Activated naive CD8-positive, alpha-beta T cell (primary cell): ENCODE measurements around the gene HIPK2.

Source experiments
- H3K27ac Mint-ChIP-seq: one replicate; pipeline ENCODE4 v1.8.0; 2021; ENCODE audit warnings: mixed read lengths
- H3K27me3 Mint-ChIP-seq: one replicate; pipeline ENCODE4 v1.8.0; 2021; ENCODE audit warnings: mixed read lengths
- H3K36me3 Mint-ChIP-seq: one replicate; pipeline ENCODE4 v1.8.0; 2021; ENCODE audit warnings: mixed read lengths
- H3K4me1 Mint-ChIP-seq: one replicate; pipeline ENCODE4 v1.8.0; 2021; ENCODE audit warnings: low read depth, mixed read lengths
- H3K4me3 Mint-ChIP-seq: one replicate; pipeline ENCODE4 v1.8.0; 2021; ENCODE audit warnings: mild to moderate bottlenecking, mixed read lengths
- H3K9me3 Mint-ChIP-seq: one replicate; pipeline ENCODE4 v1.8.0; 2021; ENCODE audit warnings: low read depth, mixed read lengths

Gene HIPK2

DNA sequence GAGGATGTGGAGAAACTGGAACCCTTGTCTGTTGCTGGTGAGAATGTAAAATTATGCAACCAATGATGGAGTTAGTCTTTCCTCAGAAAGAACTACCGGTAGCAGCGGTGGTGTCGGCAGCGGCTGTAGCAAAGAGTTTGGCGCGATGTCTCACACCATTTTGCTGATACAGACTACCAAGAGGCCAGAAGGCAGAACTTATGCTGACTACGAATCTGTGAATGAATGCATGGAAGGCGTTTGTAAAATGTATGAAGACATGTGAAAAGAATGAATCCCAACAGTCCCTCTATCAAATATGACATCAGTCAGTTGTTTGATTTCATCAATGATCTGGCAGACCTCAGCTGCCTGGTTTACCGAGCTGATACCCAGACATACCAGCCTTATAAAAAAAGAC, 243.7 kb downstream of the HIPK2 start:
- Mint-ChIP-seq H3K4me3 (no peak overlapping the region), H3K36me3 (peaks cover 3% of the 10 kb centered on the region), H3K4me1 (no peaks in the 10 kb centered on the region), H3K27me3 (no peaks in the 10 kb centered on the region), H3K27ac (no peak overlapping the region), H3K9me3 (no peaks in the 10 kb centered on the region)

GRCh38 chr7:139532636-139533155, 245.1 kb downstream of the HIPK2 start:
- Mint-ChIP-seq H3K4me1 (no peaks in the 10 kb centered on the region), H3K27ac (no peak overlapping the region), H3K4me3 (no peak overlapping the region), H3K9me3 (no peaks in the 10 kb centered on the region), H3K27me3 (no peaks in the 10 kb centered on the region), H3K36me3 (peaks cover 3% of the 10 kb centered on the region)

GRCh38 chr7:139531094-139531493, 246.7 kb downstream of the HIPK2 start:
- Mint-ChIP-seq H3K36me3 (peaks cover 3% of the 10 kb centered on the region), H3K4me3 (no peak overlapping the region), H3K27me3 (no peaks in the 10 kb centered on the region), H3K4me1 (peaks cover 3% of the 10 kb centered on the region), H3K27ac (no peak overlapping the region), H3K9me3 (no peaks in the 10 kb centered on the region)

GRCh38 chr7:139526578-139527544, 250.9 kb downstream of the HIPK2 start:
- no peak overlapping the region for H3K4me3 Mint-ChIP-seq
- H3K36me3 Mint-ChIP-seq = peaks cover 4% of the 10 kb centered on the region
- H3K4me1 Mint-ChIP-seq = peaks cover 5% of the 10 kb centered on the region
- H3K27ac Mint-ChIP-seq = no peak overlapping the region
- H3K27me3 Mint-ChIP-seq = peaks cover 18% of the 10 kb centered on the region
- H3K9me3 Mint-ChIP-seq = no peaks in the 10 kb centered on the region

- Mint-ChIP-seq H3K4me3 (peak overlapping the region; percentile 35), H3K36me3 (peaks cover 3% of the 10 kb centered on the region), H3K4me1 (peaks cover 5% of the 10 kb centered on the region), H3K27ac (no peak overlapping the region), H3K9me3 (no peaks in the 10 kb centered on the region), H3K27me3 (peaks cover 21% of the 10 kb centered on the region)
These were observed 252.0 kb downstream of the HIPK2 start for GRCh38 chr7:139525750-139526149.

- peaks cover 21% of the 10 kb centered on the region for H3K27me3 Mint-ChIP-seq
- H3K4me1 Mint-ChIP-seq = peaks cover 5% of the 10 kb centered on the region
- no peaks in the 10 kb centered on the region for H3K9me3 Mint-ChIP-seq
- H3K36me3 Mint-ChIP-seq = peaks cover 3% of the 10 kb centered on the region
- peak overlapping the region; percentile 35 for H3K4me3 Mint-ChIP-seq
- no peak overlapping the region for H3K27ac Mint-ChIP-seq
These were observed 252.6 kb downstream of the HIPK2 start for GRCh38 chr7:139525239-139525638.

DNA sequence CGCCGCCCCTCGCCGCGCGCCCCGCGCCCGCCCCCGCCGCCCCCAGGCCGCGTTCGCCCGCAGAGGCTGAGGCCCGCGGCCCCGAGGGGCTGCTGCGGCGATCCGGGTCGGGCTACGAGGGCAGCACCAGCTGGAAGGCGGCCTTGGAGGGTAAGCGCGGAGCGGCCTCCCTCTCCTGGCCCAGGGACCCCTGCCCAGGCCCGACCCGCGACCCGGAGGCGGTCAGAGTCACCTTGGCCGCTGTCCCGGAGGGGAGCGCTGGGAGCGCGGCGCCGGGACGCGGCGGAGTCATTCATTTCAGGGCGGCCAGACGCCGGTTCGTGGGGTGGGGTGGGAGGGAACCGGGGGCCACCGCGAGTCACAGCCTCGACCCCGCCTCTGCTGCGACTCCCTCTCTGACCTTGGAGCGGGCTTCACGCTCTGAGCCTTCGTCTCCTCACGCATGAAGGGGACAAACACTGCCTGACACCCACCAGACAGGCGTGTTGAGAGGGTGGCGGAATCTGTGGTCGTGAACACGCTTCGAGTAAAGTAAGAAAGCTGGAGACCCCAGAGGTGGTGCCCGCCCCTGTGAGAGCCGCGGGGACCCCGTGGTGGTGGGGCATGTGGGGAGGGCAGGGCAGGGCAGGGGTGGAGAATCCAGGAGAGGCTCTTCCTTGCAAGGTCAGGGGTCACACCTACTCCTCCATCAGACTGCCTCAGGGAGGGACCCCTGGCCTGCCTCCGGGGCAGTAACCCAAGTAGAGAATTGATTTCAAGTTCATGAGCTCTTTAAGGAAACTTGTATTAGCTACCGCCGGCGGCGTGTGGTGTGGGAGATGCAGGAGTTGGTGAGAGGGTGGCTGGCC, 253.6 kb downstream of the HIPK2 start:
- Mint-ChIP-seq H3K27ac (no peak overlapping the region), H3K27me3 (peaks cover 21% of the 10 kb centered on the region), H3K4me3 (no peak overlapping the region), H3K4me1 (peaks cover 5% of the 10 kb centered on the region), H3K9me3 (no peaks in the 10 kb centered on the region), H3K36me3 (peaks cover 3% of the 10 kb centered on the region)

DNA sequence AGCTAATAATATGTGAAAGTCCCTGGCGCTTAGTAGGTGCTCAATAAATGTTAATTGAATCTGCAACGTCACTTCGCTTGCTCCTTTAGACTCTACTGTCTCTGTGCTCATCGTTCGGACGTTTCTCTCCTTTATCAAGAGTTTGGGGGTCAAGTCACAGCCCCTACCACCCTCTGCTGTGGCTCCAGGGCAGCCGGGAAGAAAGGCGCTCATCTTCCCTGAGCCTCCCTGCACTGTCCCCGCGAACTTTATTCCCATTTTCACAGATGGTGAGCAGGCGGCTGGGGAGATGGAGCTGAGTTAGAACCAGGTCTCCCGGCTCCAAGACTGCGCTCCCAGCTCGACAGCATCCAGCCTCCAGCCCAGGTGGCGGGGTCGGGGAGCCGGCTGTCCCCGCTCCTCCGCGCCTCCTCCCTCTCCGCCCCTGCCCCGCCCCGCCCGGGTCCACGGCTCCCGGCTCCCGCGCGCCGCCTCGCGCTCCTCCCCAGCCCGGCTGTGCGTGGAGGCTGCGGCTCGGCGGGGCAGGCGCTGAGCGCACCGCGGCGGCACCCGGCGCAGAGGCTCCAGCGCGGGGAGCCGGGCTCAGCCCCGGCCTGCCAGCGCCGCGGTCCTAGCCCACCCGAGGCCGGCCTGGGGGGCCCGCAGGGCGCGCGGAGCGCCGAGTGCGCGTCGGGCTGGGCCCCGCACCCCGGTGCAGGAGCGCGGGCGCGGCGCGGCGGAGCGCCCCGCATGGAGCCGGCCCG, 254.4 kb downstream of the HIPK2 start, which contains the start of gene CLEC2L:
Gene CLEC2L (plus strand): TSS at position 487 of the 743 bp plus-strand sequence. CDS start 243 bp downstream, at position 730.
- Mint-ChIP-seq H3K36me3 (peaks cover 3% of the 10 kb centered on the region), H3K4me3 (peak within 1 kb of the TSS; percentile 64), H3K27me3 (peaks cover 21% of the 10 kb centered on the region), H3K4me1 (peaks cover 5% of the 10 kb centered on the region), H3K9me3 (no peaks in the 10 kb centered on the region), H3K27ac (no peak within 1 kb of the TSS)

GRCh38 chr7:139522830-139523198, 255.0 kb downstream of the HIPK2 start:
- peaks cover 3% of the 10 kb centered on the region for H3K36me3 Mint-ChIP-seq
- H3K27ac Mint-ChIP-seq = no peak overlapping the region
- peaks cover 21% of the 10 kb centered on the region for H3K27me3 Mint-ChIP-seq
- no peaks in the 10 kb centered on the region for H3K9me3 Mint-ChIP-seq
- peaks cover 5% of the 10 kb centered on the region for H3K4me1 Mint-ChIP-seq
- H3K4me3 Mint-ChIP-seq = no peak overlapping the region

DNA sequence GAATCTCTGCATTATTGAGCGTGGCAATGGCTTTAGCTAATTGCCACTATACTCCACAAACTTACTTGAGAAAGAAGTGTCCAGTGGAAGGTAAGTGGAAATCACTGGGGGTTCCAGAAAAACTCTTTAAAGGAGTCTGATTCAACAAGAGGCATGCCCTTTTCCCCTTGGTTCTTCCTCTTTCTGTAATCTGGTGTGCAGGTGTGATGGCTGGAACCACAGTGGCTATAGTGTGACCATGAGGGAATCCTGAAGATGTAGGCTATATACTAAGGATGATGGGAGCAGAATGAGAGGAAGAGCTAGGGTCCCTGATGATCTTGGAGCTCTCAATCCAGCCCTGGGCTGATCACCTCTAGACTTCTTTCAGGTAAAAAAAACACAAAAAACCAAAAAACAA, 256.4 kb downstream of the HIPK2 start:
- H3K9me3 Mint-ChIP-seq = no peaks in the 10 kb centered on the region
- peaks cover 2% of the 10 kb centered on the region for H3K4me1 Mint-ChIP-seq
- no peak overlapping the region for H3K4me3 Mint-ChIP-seq

DNA sequence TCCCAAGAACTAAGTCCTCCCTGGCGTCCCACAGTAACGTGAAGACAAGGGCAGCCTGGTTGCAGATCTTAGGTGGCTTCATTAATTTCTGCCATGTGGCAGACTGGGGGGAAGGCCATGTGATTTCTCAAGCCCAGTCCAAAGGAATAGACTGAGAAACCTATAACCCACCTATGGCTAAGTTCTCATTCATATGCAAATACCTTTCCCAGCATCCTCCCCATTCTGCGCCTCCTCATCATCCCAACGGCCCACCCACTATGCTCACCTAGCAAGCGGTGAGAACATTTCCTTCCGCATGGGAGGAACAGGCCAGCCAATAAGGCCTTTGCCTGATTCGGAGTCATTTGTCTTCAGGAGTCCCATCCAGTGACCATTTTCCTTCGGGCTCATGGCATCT, 262.5 kb downstream of the HIPK2 start:
- Mint-ChIP-seq H3K27me3 (no peaks in the 10 kb centered on the region), H3K27ac (no peak overlapping the region), H3K4me3 (no peak overlapping the region), H3K9me3 (no peaks in the 10 kb centered on the region), H3K36me3 (no peaks in the 10 kb centered on the region), H3K4me1 (no peaks in the 10 kb centered on the region)

More for the DNA sequence above, 256.4 kb downstream of the HIPK2 start:
- Mint-ChIP-seq H3K36me3 (peaks cover 3% of the 10 kb centered on the region), H3K27ac (no peak overlapping the region), H3K27me3 (peaks cover 21% of the 10 kb centered on the region)
